ENCODE results near the gene SLFN14.

DNA sequence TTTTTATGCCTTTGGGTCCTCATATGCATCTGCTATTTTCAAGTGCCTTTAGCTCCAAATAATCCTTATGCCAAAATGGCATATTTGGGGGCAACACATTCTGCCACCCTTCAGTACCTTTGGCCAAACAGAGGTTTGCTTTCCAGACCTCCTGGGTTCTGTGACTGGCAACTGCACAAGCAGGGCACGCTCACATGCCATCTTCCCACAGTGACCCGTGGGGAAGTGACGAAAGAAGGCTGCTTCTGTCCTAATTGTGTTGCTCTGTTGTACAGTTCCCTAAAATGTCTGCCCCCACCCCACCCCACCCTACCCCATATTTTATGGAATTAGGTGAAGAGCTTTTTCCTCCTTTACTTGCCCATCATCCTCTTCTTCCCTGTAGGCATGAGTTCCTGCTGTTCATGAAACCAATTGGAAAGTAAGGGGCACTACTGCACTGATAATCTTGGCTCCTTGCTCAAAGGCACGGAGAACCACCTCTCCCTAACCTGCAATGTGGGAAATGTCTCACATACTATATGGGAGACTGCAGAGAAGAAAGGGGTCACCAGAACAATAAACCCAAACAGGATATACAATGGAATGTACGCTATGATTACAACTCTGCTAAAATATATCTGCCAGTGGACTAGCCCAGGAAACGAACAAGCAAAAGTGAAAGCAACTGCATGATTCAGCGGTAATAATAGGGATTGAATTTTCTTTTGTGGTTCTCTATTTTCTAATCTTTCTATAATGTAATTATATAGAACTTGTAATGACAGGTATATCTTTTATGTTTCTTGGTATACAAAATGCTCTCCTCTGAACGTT, 19.8 kb downstream of the SLFN14 start:
- TF ChIP-seq, protein P1, sequence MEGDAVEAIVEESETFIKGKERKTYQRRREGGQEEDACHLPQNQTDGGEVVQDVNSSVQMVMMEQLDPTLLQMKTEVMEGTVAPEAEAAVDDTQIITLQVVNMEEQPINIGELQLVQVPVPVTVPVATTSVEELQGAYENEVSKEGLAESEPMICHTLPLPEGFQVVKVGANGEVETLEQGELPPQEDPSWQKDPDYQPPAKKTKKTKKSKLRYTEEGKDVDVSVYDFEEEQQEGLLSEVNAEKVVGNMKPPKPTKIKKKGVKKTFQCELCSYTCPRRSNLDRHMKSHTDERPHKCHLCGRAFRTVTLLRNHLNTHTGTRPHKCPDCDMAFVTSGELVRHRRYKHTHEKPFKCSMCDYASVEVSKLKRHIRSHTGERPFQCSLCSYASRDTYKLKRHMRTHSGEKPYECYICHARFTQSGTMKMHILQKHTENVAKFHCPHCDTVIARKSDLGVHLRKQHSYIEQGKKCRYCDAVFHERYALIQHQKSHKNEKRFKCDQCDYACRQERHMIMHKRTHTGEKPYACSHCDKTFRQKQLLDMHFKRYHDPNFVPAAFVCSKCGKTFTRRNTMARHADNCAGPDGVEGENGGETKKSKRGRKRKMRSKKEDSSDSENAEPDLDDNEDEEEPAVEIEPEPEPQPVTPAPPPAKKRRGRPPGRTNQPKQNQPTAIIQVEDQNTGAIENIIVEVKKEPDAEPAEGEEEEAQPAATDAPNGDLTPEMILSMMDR (IDR thresholded peaks at IDR 0.05 in 4 of 5, conservative IDR thresholded peaks at IDR 0.05 in 1 of 5), result no peak
- TF ChIP-seq POLR2A (IDR thresholded peaks at IDR 0.05), result no peak
